SKM-1 treated with dmso at 0.1 percent for 144 hours (cell line): ENCODE measurements around the gene ABCC1.
A peak's percentile ranks its signal among the peaks of the same experiment; 100 is the strongest.

Source experiments
- DNase-seq: peaks from one replicate; lab custom pipeline; 2025; ENCODE audit not compliant: unreplicated experiment; lab: John Stamatoyannopoulos, UW

The ABCC1 gene

GRCh38 chr16:15988268-15989013 is 39.0 kb downstream of the ABCC1 start:
- no peak for DNase-seq

DNA sequence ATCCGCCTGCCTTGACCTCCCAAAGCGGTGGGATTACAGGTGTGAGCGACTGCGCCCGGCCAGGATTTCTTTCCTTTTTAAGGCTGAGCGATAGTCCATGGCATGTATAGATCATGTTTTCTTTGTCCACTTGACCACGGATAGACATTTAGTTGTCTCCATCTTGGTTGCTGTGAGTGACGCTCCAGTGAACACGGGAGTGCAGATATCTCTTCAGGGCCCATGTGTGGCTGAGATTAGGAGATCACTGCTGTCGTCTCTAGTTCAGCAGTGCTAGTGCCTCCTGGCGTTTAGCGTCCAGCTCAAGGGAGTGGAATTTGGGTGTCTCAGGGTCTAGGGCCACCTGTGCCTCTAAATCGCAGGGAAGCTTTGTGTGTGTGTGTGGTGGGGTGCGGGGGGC is 41.5 kb downstream of the ABCC1 start:
- DNase-seq: no peak

GRCh38 chr16:15993128-15993527 is 43.7 kb downstream of the ABCC1 start:
- DNase-seq: no peak

DNA sequence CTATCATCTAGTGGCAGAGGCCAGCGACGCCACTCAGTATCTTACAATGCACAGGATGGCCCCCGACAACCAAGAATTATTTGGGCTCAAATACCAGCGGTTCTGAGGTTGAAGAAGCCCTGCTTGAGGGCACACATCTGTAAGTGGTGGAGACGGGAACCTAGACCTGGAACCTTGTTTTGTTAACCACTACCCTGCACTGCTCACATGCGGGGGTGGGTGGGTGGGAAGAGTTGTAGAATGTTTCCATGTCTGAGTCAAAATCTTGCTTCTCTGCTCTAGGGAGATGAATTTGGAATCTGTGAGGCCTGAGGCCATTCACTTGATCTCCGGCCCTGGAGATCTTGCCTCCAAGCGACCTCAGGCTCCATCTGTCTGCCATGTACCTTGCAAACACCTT is 44.1 kb downstream of the ABCC1 start:
- DNase-seq: no peak

DNA sequence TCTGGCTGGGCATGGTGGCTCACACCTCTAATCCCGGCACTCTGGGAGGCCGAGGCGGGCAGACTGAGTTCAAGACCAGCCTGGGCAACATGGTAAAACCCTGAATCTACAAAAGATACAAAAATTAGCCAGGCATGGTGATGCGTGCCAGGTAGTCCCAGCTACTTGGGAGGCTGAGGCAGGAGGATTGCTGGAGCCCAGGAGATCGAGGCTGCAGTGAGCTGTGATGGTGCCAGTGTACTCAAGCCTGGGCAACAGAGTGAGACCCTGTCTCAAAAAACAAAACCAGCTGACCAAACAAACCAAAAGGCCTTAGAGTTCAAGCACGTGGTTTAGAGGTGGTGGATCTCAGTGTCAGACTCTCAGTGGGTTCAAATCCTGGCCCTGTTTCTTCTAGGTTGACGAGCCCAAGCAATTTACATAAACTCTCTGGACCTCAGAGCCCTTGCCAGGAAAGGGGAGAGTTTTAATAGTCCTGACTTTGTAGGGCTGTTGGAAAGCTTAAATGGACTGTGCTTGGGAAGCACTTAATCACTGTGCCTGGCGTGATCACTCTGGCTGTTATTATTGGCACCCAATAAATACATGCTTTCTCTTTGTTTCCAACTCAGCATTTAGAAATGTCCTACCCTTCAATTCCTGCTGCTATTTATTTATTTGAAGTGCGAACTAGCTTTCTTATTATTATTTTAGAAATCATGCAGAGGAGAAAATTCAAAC is 44.7 kb downstream of the ABCC1 start:
- DNase-seq: no peak

DNA sequence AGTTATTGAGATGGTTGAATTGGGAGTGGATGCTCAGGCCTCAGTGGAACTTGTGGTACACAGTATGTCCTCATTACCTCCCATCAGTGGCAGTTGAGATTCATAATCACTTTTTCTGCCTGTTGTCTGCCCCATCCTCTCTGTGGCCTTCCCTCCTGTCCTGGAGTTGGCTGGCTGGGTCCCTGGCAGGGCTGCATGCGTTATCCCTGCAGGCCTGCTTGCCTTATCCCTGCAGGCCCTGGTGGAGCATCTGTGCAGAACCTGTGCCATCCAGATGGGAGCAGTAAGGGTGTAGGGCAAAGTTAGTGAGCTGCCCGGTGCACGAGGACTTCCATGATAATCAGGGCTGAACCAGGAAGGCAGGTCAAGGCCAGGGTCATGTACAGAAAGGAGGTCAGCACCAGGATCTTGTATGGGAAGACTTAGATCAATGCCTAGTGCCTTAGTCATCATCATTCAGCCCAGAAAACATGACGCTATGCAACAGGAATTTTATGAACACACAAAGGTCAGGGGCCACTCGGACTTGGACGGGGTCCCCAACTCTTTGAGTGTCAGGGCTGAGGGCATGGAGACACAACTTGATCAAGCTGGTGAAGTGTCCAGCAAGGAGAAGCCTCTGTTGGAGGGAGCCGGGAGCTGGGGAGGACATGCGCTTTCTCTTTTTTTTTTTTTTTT is 47.2 kb downstream of the ABCC1 start:
- DNase-seq: no peak

- no peak for DNase-seq
These were observed 51.3 kb downstream of the ABCC1 start for GRCh38 chr16:16000685-16001084.

DNA sequence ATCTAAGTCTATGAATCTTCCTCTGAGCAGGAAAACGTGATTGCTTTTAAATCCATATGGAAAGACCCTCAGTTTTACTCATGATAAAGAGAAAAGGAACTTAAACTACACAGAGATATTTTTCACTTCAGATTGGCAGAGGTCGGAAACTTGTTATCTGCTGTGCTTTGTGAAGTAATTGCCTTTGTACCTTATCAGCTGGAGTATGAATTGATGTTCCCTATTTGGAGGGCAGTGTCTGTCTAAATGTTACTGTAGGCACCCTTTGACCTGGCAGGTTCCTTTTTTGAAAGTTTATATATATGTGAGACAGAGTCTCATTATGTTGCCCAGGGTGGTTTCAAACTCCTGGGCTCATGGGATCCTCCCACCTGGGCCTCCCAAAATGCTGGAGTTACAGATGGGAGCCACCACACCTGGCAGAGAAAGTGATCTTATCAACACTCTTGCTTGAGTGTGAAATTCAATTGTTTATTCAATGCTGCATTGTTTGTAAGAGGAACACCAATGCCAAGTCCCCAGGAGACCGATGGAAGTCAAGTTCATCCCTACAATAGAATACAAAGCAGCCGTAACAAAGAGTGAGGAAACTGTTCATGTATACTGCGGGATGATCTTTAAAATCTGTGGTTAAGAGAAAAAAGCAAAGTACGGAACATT is 52.3 kb downstream of the ABCC1 start:
- DNase-seq: no peak

- DNase-seq: no peak
These were observed 54.4 kb downstream of the ABCC1 start for GRCh38 chr16:16003719-16004313.

DNA sequence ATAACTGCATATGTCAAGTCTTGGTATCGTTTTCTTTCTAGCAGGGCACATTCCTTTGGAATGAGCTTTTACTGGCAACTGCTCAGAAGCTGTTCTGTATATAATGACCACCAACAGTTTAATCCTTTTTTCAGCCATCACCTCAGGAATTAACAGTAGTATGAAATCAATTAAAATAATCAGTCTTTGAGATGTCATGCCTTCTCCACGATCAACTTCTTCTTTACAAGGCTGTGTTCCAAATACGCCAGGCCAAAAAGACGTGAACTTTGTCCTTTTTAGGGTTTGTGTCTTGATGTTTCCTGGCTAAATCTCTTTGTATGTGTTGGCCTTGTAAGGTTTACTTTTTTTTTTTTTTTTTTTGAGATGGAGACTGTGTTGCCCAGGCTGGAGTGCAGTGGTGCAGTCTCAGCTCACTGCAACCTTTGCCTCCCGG is 54.9 kb downstream of the ABCC1 start:
- DNase-seq: no peak

GRCh38 chr16:16005721-16006120 is 56.3 kb downstream of the ABCC1 start:
- DNase-seq: no peak

DNA sequence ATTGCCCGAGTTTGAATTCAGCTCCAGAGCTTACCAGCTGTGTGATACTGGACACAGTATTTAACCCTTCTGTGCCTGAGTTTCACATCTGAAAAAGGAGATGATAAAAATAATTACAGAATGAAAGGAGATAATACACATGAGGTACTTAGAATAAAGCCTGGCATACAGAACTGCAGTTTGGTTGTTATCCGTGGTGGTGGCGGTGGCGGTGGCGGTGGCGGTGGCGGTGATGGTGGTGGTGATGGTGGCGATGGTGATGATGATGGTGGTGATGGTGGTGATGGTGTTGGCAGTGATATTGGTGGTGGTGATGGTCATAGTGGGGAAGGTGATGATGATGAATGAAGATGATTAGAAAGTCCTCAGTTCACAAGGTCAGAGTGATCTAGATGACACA is 57.2 kb downstream of the ABCC1 start:
- DNase-seq: no peak

- DNase-seq: peak; percentile 6
These were observed 58.3 kb downstream of the ABCC1 start for GRCh38 chr16:16007743-16008111.

DNA sequence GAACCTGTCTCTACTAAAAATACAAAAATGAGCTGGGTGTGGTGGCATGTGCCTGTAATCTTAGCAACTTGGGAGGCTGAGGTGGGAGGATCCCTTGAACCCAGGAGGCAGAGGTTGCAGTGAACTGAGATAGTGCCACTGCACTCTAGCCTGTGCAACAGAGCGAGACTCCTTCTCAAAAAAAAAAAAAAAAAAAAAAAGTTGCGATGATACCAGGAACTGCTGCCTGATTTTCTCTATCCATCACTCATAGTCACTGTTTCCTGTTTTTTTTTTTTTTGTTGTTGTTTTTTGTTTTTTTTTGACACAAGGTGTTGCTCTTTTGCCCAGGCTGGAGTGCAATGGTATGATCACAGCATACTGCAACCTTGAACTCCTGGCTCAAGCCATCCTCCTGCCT is 59.2 kb downstream of the ABCC1 start:
- DNase-seq: no peak

- DNase-seq: no peak
These were observed 60.0 kb downstream of the ABCC1 start for GRCh38 chr16:16009401-16009800.

- DNase-seq: no peak
These were observed 60.8 kb downstream of the ABCC1 start for GRCh38 chr16:16010194-16010593.

DNA sequence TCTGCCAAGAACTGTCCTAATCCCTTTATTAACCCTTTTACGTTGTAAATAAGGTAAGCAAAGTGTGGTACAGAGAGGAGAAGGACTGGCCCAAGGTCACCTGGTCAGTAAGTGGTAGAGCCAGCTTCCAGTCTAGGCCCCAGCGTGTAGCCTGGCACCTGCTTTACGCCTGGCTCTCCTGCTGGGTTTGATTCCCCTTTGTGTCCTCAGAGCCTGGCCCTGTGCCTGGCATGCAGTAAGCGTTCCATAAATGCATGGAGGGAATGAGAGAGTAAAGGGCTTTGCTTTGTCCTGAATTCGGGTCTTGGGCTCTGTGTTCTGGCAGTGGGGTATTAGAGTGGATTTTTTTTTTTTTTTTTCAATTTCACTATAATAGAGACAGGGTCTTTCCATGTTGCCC is 62.7 kb downstream of the ABCC1 start:
- DNase-seq: no peak

DNA sequence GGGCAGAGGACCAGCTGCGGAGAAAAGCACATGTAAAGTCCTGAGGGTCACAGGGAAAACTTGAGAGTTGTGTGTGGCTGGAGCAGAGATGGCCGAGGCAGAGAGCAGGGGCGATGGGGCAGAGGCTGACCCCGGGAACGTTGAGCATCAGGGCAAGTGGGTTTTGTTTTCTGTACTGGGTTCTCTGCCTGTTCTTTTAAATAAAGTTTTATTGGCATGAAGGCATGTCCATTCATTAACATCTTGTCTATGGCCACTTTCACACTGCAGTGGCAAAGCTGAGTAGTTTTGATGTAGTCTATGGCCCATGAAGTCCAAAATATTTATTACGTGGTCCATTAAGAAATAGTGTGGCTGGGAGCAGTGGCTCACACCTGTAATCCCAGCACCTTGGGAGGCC is 64.4 kb downstream of the ABCC1 start:
- no peak for DNase-seq

DNA sequence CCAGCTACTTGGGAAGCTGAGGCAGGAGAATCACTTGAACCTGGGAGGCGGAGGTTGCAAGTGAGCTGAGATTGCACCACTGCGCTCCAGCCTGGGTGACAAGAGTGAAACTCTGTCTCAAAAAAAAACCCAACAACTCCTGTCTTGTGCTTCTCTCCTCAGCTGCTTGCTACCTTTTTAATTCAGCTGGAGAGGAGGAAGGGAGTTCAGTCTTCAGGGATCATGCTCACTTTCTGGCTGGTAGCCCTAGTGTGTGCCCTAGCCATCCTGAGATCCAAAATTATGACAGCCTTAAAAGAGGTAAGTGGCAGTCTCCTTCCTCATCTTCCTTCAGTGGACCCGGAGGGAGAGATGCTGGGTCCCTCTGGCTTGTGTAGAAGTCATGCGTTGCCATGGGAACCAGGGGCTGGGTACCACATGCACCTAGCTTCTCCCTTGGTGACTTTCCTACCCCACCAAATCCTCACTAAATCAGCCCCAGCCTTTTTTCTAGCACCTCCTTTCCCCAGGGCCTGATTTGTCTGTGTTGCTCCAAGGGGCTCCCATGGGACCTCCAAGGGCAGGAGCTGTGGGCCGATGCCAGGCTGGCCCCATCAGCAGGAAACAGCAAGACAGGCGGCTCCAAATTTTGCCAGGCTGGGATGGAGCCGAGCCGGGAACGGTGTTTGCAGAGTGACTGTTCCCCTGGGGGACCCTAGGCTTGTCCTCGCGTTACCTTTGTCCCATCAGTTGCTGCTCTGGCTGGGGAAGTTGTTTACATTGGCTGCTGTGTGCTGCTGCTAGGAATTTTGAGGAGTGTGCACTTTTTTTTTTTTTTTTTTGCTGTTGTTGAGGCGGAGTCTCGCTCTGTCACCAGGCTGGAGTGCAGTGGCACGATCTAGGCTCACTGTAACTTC is 65.2 kb downstream of the ABCC1 start:
- DNase-seq: no peak

DNA sequence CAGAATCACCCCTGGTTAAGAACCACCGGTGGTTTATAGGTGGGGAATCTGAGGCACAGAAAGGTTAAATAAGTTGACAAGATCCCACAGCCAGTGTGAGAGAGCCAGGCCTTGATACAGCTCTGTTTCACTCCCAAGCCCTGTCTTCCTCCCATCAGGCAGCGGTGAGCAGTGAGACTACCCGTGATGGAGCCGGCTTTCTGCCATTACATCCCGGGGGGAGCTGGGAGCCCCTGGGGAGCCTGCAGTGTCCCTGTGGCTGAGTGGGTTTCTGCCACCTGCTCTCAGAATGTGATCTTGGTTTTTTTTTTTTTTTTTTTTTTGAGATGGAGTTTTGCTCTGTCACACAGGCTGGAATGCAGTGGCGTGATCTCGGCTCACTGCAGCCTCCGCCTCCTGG is 66.4 kb downstream of the ABCC1 start:
- no peak for DNase-seq
